Measurements from ENCODE around the gene LRP5.
A peak's percentile ranks its signal among the peaks of the same experiment; 100 is the strongest.

Gene LRP5

GRCh38 chr11:68403831-68404230 lies 91.4 kb downstream of the LRP5 start:
- DNase-seq (ENCODE audit: extremely low spot score, insufficient read length, low read depth) (no peak), FAIRE-seq (no peak)

- FAIRE-seq: no peak
- DNase-seq (ENCODE audit: extremely low spot score, insufficient read length, low read depth): no peak
Observed at GRCh38 chr11:68406324-68407313, 94.2 kb downstream of the LRP5 start.

- DNase-seq (ENCODE audit: extremely low spot score, insufficient read length, low read depth): no peak
- FAIRE-seq: no peak
Observed at GRCh38 chr11:68408512-68408911, 96.1 kb downstream of the LRP5 start.

- no peak for FAIRE-seq
Observed at GRCh38 chr11:68409748-68410344, 97.5 kb downstream of the LRP5 start.

GRCh38 chr11:68411501-68411991 lies 99.2 kb downstream of the LRP5 start:
- FAIRE-seq (no peak), DNase-seq (ENCODE audit: extremely low spot score, insufficient read length, low read depth) (no peak)

More at GRCh38 chr11:68409748-68410344, 97.5 kb downstream of the LRP5 start:
- no peak for DNase-seq (ENCODE audit: extremely low spot score, insufficient read length, low read depth)

GRCh38 chr11:68412593-68413475 lies 100.4 kb downstream of the LRP5 start:
- FAIRE-seq: peak; percentile 86

GRCh38 chr11:68413591-68413999 lies 101.2 kb downstream of the LRP5 start:
- no peak for DNase-seq (ENCODE audit: extremely low spot score, insufficient read length, low read depth)
- no peak for FAIRE-seq

More at GRCh38 chr11:68412593-68413475, 100.4 kb downstream of the LRP5 start:
- peak; percentile 59 for DNase-seq (ENCODE audit: extremely low spot score, insufficient read length, low read depth)

GRCh38 chr11:68414496-68415221 lies 102.3 kb downstream of the LRP5 start:
- FAIRE-seq (no peak), DNase-seq (ENCODE audit: extremely low spot score, insufficient read length, low read depth) (no peak)

- DNase-seq (ENCODE audit: extremely low spot score, insufficient read length, low read depth): no peak
- no peak for FAIRE-seq
Observed at GRCh38 chr11:68416070-68416578, 103.7 kb downstream of the LRP5 start.

- DNase-seq (ENCODE audit: extremely low spot score, insufficient read length, low read depth) (no peak), FAIRE-seq (no peak)
Observed at GRCh38 chr11:68418648-68419047, 106.3 kb downstream of the LRP5 start.

- DNase-seq (ENCODE audit: extremely low spot score, insufficient read length, low read depth): no peak
- no peak for FAIRE-seq
Observed at GRCh38 chr11:68420171-68420570, 107.8 kb downstream of the LRP5 start.

GRCh38 chr11:68423481-68423880 lies 111.1 kb downstream of the LRP5 start:
- no peak for FAIRE-seq
- no peak for DNase-seq (ENCODE audit: extremely low spot score, insufficient read length, low read depth)

- FAIRE-seq (no peak), DNase-seq (ENCODE audit: extremely low spot score, insufficient read length, low read depth) (no peak)
Observed at GRCh38 chr11:68424101-68424632, 111.8 kb downstream of the LRP5 start.

GRCh38 chr11:68424981-68425865 lies 112.8 kb downstream of the LRP5 start:
- FAIRE-seq (no peak), DNase-seq (ENCODE audit: extremely low spot score, insufficient read length, low read depth) (no peak)

- DNase-seq (ENCODE audit: extremely low spot score, insufficient read length, low read depth): no peak
- FAIRE-seq: no peak
Observed at GRCh38 chr11:68425866-68426380, 113.5 kb downstream of the LRP5 start.

- DNase-seq (ENCODE audit: extremely low spot score, insufficient read length, low read depth) (no peak), FAIRE-seq (no peak)
Observed at GRCh38 chr11:68429661-68430060, 117.3 kb downstream of the LRP5 start.

GRCh38 chr11:68430384-68430783 lies 118.0 kb downstream of the LRP5 start:
- DNase-seq (ENCODE audit: extremely low spot score, insufficient read length, low read depth): no peak
- FAIRE-seq: no peak

GRCh38 chr11:68430801-68431200 lies 118.4 kb downstream of the LRP5 start:
- DNase-seq (ENCODE audit: extremely low spot score, insufficient read length, low read depth): no peak
- FAIRE-seq: no peak
